ENCODE data around the gene IFNGR2.

Gene IFNGR2

GRCh38 chr21:33434770-33435360, 31.7 kb downstream of the IFNGR2 start:
- POLR2A ChIA-PET: interaction anchor here (0.5 to 2.4 kb wide), 2 partner anchors 110 to 513 kb away, joined by 3 to 10 read pairs; partner anchors contain the start of gene IFNAR1
- Histone ChIP-seq H3K4me3 (ENCODE audit: low read depth, low read length) (no peak overlapping the region), H3K4me1 (ENCODE audit: control insufficient read depth, insufficient read depth, low read length) (no peaks in the 10 kb centered on the region), H3K36me3 (ENCODE audit: control insufficient read depth in 2 of 2, insufficient read depth in 1 of 2, low read length in 2 of 2) (peaks cover 73 to 77% of the 10 kb centered on the region in 2 experiments), H3K27ac (ENCODE audit: extremely low read depth, low read depth, low read length) (no peak overlapping the region), H3K9me3 (ENCODE audit: control insufficient read depth, insufficient read depth, low read depth, low read length) (no peaks in the 10 kb centered on the region)
- CTCF ChIA-PET: interaction anchor here (0.6 kb wide), 1 partner anchor 250 kb away, joined by 3 read pairs; no protein-coding TSS in a partner anchor
- TF ChIP-seq SP7 (tag by site-specific recombination; IDR thresholded peaks at IDR 0.05): 0 out of 2 replicates have a peak, but pooled peaks have one; percentile 32
- TF ChIP-seq ZNF843 (tag by site-specific recombination; IDR thresholded peaks at IDR 0.05): no peak
- no peak for TF ChIP-seq MZF1 (tag by site-specific recombination; IDR thresholded peaks at IDR 0.05; ENCODE audit: borderline replicate concordance)
- TF ChIP-seq PRDM1 (tag by site-specific recombination; IDR thresholded peaks at IDR 0.05): 0 out of 2 replicates have a peak, but pooled peaks have one; percentile 60

GRCh38 chr21:33437140-33437539, 33.9 kb downstream of the IFNGR2 start:
- ChIA-PET CTCF (interaction anchor here (1.0 to 1.4 kb wide), 2 partner anchors 9 to 75 kb away, joined by 3 to 5 read pairs; no protein-coding TSS in a partner anchor), POLR2A (no interaction called here)
- Histone ChIP-seq H3K4me1 (ENCODE audit: control insufficient read depth, insufficient read depth, low read length) (peaks cover under 1% of the 10 kb centered on the region; the same call in 1 of the 2 replicates), H3K4me3 (ENCODE audit: low read depth, low read length) (no peak overlapping the region), H3K27ac (ENCODE audit: extremely low read depth, low read depth, low read length) (no peak overlapping the region), H3K36me3 (ENCODE audit: control insufficient read depth in 2 of 2, insufficient read depth in 1 of 2, low read length in 2 of 2) (peaks cover 54 to 58% of the 10 kb centered on the region in 2 experiments), H3K9me3 (ENCODE audit: control insufficient read depth, insufficient read depth, low read depth, low read length) (no peaks in the 10 kb centered on the region)
- TF ChIP-seq, protein P1, sequence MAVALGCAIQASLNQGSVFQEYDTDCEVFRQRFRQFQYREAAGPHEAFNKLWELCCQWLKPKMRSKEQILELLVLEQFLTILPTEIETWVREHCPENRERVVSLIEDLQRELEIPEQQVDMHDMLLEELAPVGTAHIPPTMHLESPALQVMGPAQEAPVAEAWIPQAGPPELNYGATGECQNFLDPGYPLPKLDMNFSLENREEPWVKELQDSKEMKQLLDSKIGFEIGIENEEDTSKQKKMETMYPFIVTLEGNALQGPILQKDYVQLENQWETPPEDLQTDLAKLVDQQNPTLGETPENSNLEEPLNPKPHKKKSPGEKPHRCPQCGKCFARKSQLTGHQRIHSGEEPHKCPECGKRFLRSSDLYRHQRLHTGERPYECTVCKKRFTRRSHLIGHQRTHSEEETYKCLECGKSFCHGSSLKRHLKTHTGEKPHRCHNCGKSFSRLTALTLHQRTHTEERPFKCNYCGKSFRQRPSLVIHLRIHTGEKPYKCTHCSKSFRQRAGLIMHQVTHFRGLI (tag by site-specific recombination; IDR thresholded peaks at IDR 0.05): peak; percentile 57; the same call in 1 of the 2 replicates
- no peak for TF ChIP-seq ZNF416 (tag by site-specific recombination; IDR thresholded peaks at IDR 0.05)
- no peak for TF ChIP-seq ZNF473 (tag by site-specific recombination; IDR thresholded peaks at IDR 0.05)
- TF ChIP-seq ZBTB44 (tag by site-specific recombination; IDR thresholded peaks at IDR 0.05): no peak
- TF ChIP-seq TSHZ1 (tag by site-specific recombination; IDR thresholded peaks at IDR 0.05; ENCODE audit: borderline replicate concordance): no peak
- TF ChIP-seq ZBTB20 (tag by site-specific recombination; IDR thresholded peaks at IDR 0.05): no peak
- no peak for TF ChIP-seq ZNF274 (IDR thresholded peaks at IDR 0.05; ENCODE audit: low read length)
- no peak for TF ChIP-seq ZNF274 (tag by site-specific recombination; IDR thresholded peaks at IDR 0.05; ENCODE audit: borderline replicate concordance)
- TF ChIP-seq ZNF837 (tag by site-specific recombination; IDR thresholded peaks at IDR 0.05): no peak
- no peak for TF ChIP-seq ZNF311 (tag by site-specific recombination; IDR thresholded peaks at IDR 0.05; ENCODE audit: borderline replicate concordance)
